DOHH2 (cell line): ENCODE data around the gene EGLN2.
"Not testable (repeated sequence)": the region's sequence is repeated elsewhere in the genome, so short reads cannot be mapped to it uniquely, and the experiment has no call there.

Experiments
- H3F3A ChIP-seq: fragments of 200-600 bp; sonication (generic), shearing (Covaris generic); 2 replicates; pipeline ENCODE4 v1.6.0; 2016; ENCODE audit warnings: antibody characterized with exemption, mild to moderate bottlenecking; ENCODE audit not compliant: control insufficient read depth, insufficient read depth
- H3K27ac ChIP-seq: fragments of 200-600 bp; sonication (generic); 2 replicates; pipeline ENCODE4 v1.5.1; 2014; ENCODE audit warnings: low read depth, mild to moderate bottlenecking, low read length, moderate library complexity
- H3K27me3 ChIP-seq: fragments of 200-600 bp; sonication (generic); 2 replicates; pipeline ENCODE4 v1.6.1; 2014; ENCODE audit warnings: mild to moderate bottlenecking, low read length, mixed read lengths; ENCODE audit not compliant: control insufficient read depth
- H3K36me3 ChIP-seq: fragments of 200-600 bp; sonication (generic); 2 replicates; pipeline ENCODE4 v1.6.1; 2014; ENCODE audit warnings: mild to moderate bottlenecking, low read length, moderate library complexity, mixed read lengths; ENCODE audit not compliant: control insufficient read depth
- H3K4me1 ChIP-seq: fragments of 200-600 bp; sonication (generic); 2 replicates; pipeline ENCODE4 v1.6.1; 2014; ENCODE audit warnings: mild to moderate bottlenecking, low read length, mixed read lengths; ENCODE audit not compliant: control insufficient read depth
- H3K4me2 ChIP-seq: fragments of 200-600 bp; sonication (generic); 2 replicates; pipeline ENCODE4 v1.6.0; 2014; ENCODE audit warnings: mild to moderate bottlenecking, low read length, moderate library complexity
- H3K4me3 ChIP-seq: fragments of 200-600 bp; sonication (generic); 2 replicates; pipeline ENCODE4 v1.5.1; 2014; ENCODE audit warnings: mild to moderate bottlenecking, low read length, mixed read lengths
- H3K79me2 ChIP-seq: fragments of 200-600 bp; sonication (generic); 2 replicates; pipeline ENCODE4 v1.6.1; 2014; ENCODE audit warnings: mild to moderate bottlenecking, low read length, mixed read lengths; ENCODE audit not compliant: control insufficient read depth
- H3K9me2 ChIP-seq: fragments of 200-600 bp; sonication (generic); replicated peaks from 2 replicates; pipeline ENCODE4 v1.6.1; 2014; ENCODE audit warnings: mild to moderate bottlenecking, low read length, mixed read lengths; ENCODE audit not compliant: control insufficient read depth
- H3K9me3 ChIP-seq: fragments of 200-600 bp; sonication (generic); 2 replicates; pipeline ENCODE4 v1.6.1; 2014; ENCODE audit warnings: antibody characterized with exemption, low read length, mixed read lengths; ENCODE audit not compliant: control insufficient read depth, insufficient read depth
- H4K20me1 ChIP-seq: fragments of 200-600 bp; sonication (generic); 2 replicates; pipeline ENCODE4 v1.6.0; 2014; ENCODE audit warnings: low read depth, mild to moderate bottlenecking, antibody characterized with exemption, low read length, moderate library complexity; ENCODE audit not compliant: control insufficient read depth, insufficient read depth
- EZH2phosphoT487 ChIP-seq: fragments of 200-600 bp; sonication (generic); IDR thresholded peaks from 2 replicates; pipeline ENCODE4 v1.6.1; 2017; ENCODE audit warnings: borderline replicate concordance, mild to moderate bottlenecking, antibody characterized with exemption, low read length, moderate library complexity, mixed read lengths
- TF ChIP-seq, protein P1 (sequence below): fragments of 200-600 bp; sonication (generic); IDR thresholded peaks from one replicate; pipeline ENCODE4 v1.5.1; 2014; ENCODE audit warnings: antibody characterized with exemption, mild to moderate bottlenecking, low read depth, low read length; ENCODE audit not compliant: poor library complexity, severe bottlenecking

Gene EGLN2

DNA sequence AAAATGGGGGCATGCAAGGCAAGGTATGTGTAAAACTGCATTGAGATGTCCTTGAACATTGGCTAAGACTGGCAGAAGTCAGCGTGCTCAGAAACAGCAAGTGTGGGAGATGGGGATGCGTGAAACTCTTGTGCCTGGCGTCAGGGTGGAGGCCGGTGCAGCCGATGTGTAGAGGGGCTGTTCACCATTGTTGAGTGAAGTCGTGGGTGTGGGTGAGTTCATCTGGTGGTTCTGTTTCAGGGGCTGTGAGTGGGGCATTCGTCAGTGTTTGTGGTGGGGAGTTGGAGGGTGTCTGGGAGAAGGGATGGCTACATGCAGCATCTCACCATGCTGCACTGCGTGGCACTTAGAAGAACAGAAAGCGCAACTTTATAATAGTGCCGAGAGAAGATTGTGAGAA lies 35.0 kb upstream of the EGLN2 start:
- Histone ChIP-seq H3K4me3 (no peak overlapping the region), H3K79me2 (peaks cover 27% of the 10 kb centered on the region), H3K4me1 (no peaks in the 10 kb centered on the region), H3K36me3 (peaks cover 80% of the 10 kb centered on the region), H3K27me3 (no peaks in the 10 kb centered on the region), H3K9me3 (no peaks in the 10 kb centered on the region), H4K20me1 (no peaks in the 10 kb centered on the region; the same call in 1 of the 2 replicates), H3K4me2 (no peak overlapping the region), H3K27ac (no peak overlapping the region), H3F3A (peaks cover 12% of the 10 kb centered on the region), H3K9me2 (no peaks in the 10 kb centered on the region)
- no peak for TF ChIP-seq EZH2phosphoT487
- TF ChIP-seq, protein P1, sequence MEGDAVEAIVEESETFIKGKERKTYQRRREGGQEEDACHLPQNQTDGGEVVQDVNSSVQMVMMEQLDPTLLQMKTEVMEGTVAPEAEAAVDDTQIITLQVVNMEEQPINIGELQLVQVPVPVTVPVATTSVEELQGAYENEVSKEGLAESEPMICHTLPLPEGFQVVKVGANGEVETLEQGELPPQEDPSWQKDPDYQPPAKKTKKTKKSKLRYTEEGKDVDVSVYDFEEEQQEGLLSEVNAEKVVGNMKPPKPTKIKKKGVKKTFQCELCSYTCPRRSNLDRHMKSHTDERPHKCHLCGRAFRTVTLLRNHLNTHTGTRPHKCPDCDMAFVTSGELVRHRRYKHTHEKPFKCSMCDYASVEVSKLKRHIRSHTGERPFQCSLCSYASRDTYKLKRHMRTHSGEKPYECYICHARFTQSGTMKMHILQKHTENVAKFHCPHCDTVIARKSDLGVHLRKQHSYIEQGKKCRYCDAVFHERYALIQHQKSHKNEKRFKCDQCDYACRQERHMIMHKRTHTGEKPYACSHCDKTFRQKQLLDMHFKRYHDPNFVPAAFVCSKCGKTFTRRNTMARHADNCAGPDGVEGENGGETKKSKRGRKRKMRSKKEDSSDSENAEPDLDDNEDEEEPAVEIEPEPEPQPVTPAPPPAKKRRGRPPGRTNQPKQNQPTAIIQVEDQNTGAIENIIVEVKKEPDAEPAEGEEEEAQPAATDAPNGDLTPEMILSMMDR = no peak

DNA sequence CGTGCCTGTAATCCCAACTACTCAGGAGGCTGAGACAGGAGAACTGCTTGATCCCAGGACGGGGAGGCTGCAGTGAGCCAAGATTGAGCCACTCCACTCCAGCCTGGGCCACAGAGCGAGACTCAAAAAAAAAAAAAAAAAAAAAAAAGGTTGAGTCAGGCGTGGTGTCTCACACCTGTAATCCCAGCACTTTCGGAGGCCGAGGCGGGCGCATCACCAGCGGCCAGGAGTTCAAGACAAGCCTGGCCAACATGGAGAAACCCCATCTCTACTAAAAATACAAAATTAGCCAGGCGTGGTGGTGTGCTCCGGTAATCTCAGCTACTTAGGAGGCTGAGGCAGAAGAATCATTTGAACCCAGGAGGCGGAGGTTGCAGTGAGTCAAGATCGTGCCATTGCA lies 32.6 kb upstream of the EGLN2 start:
- H3K79me2 ChIP-seq, H3K4me3 ChIP-seq, H3K9me3 ChIP-seq, H3K4me2 ChIP-seq, H3K9me2 ChIP-seq, H3K27ac ChIP-seq, H3K27me3 ChIP-seq, H3K4me1 ChIP-seq, H4K20me1 ChIP-seq: not testable (repeated sequence)
- Histone ChIP-seq H3F3A (peaks cover 18% of the 10 kb centered on the region), H3K36me3 (peaks cover 60% of the 10 kb centered on the region)

DNA sequence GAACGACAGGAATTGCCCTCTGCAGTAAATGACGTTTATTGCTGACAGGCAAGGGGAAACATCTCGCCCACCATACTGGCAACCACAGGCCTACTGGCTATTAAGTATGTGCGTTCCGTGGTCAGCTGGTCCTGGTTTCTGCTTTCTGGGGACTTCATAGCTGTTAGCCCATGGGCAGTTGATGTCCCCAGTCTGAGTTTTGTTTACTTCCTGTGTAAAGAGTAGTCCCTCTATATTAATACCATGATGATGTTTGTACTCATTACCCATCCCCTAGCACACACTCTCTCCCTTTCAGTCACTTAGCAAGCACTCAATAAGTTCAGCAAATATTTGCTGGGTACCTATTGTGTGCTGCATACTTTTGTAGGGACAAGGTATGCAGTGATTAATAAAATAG lies 30.1 kb upstream of the EGLN2 start:
- H3F3A ChIP-seq = peaks cover 18% of the 10 kb centered on the region

DNA sequence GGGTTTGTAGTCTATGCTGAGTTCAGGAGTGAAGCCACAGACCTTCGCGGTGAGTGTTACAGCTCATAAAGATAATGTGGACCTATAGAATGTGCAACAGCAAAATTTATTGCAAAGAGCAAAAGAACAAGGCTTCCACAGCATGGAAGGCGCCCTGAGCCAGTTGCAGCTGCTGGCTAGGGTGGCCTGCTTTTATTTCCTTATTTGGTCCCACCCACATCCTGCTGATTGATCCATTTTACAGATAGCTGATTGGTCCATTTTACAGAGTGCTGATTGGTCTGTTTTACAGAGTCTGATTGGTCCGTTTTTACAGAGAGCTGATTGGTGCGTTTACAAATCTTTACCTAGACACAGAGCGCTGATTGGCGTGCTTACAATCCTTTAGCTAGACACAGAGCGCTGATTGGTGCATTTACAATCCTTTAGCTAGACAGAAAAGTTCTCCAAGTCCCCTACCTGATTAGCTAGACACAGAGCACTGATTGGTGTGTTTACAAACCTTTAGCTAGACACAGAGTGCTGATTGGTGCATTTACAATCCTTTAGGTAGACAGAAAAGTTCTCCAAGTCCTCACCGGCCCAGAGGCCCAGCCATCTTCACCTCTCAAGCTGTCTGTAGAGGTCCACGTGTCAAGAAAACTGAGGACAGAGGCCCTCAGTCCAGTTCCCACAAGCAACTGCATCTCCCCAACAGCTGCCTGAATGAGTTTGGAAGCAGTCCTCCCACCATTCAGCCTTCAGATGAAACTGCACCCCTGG lies 27.7 kb upstream of the EGLN2 start:
- H3K4me3 ChIP-seq, H3K79me2 ChIP-seq, H3K9me2 ChIP-seq, H3K9me3 ChIP-seq, H3K27me3 ChIP-seq, H4K20me1 ChIP-seq, H3K4me2 ChIP-seq, H3K27ac ChIP-seq: not testable (repeated sequence)
- Histone ChIP-seq H3K4me1 (peaks cover 25% of the 10 kb centered on the region), H3F3A (peaks cover 17% of the 10 kb centered on the region), H3K36me3 (peaks cover 11% of the 10 kb centered on the region)

More for the DNA sequence above, 30.1 kb upstream of the EGLN2 start:
- Histone ChIP-seq H3K4me3 (no peak overlapping the region), H3K9me2 (no peaks in the 10 kb centered on the region), H3K27ac (no peak overlapping the region), H3K4me1 (peaks cover 8% of the 10 kb centered on the region), H3K79me2 (no peaks in the 10 kb centered on the region), H3K27me3 (no peaks in the 10 kb centered on the region), H3K4me2 (no peak overlapping the region), H3K36me3 (peaks cover 35% of the 10 kb centered on the region), H4K20me1 (no peaks in the 10 kb centered on the region), H3K9me3 (peaks cover 4% of the 10 kb centered on the region; the same call in 1 of the 2 replicates)
- TF ChIP-seq EZH2phosphoT487 = no peak
- TF ChIP-seq, protein P1 = no peak
